GM12878 (cell line): ENCODE results near the gene SPI1.

Source experiments
- CEBPB ChIP-seq, 2 experiments: fragments of 150-350 bp in 1 of 2; IDR thresholded peaks; 2 replicates each; pipeline ENCODE4 v1.6.1; 2012 to 2014; ENCODE audit warnings: low read depth in 2 of 2, low read length in 2 of 2, borderline replicate concordance in 1 of 2, inconsistent platforms in 1 of 2
- CHD1 ChIP-seq: IDR thresholded peaks from 2 replicates; pipeline ENCODE4 v1.6.1; 2012; ENCODE audit warnings: low read depth, low read length, improper control_type of control experiment
- CREB1 ChIP-seq: IDR thresholded peaks from 2 replicates; pipeline ENCODE4 v1.6.1; 2012; ENCODE audit warnings: low read depth, mild to moderate bottlenecking, inconsistent platforms
- EP300 ChIP-seq, 2 experiments: fragments of 150-350 bp in 1 of 2; IDR thresholded peaks; 2 replicates each; pipeline ENCODE4 v1.6.1; 2011 to 2012; ENCODE audit warnings: low read depth in 2 of 2, low read length in 2 of 2, borderline replicate concordance in 1 of 2, improper control_type of control experiment in 1 of 2, inconsistent platforms in 1 of 2; ENCODE audit not compliant: control insufficient read depth in 1 of 2
- MYB ChIP-seq: fragments of 150-350 bp; IDR thresholded peaks from 2 replicates; pipeline ENCODE4 v1.6.1; 2014; ENCODE audit warnings: mild to moderate bottlenecking, low read depth, low read length, borderline replicate concordance
- POLR2A ChIP-seq: IDR thresholded peaks from 2 replicates; pipeline ENCODE4 v1.6.1; 2011; ENCODE audit warnings: low read depth, mild to moderate bottlenecking, low read length
- RAD51 ChIP-seq: fragments of 450-650 bp; IDR thresholded peaks from 2 replicates; pipeline ENCODE4 v1.6.1; 2016; ENCODE audit warnings: moderate library complexity, mild to moderate bottlenecking, inconsistent platforms
- RCOR1 ChIP-seq: conservative IDR thresholded peaks from 2 replicates; pipeline ENCODE4 v1.6.1; 2012; ENCODE audit warnings: low read depth, low read length, improper control_type of control experiment
- SUZ12 ChIP-seq: fragments of 200-600 bp; sonication (generic); IDR thresholded peaks from one replicate; pipeline ENCODE4 v1.6.1; 2018; ENCODE audit warnings: antibody characterized with exemption, mild to moderate bottlenecking; ENCODE audit not compliant: unreplicated experiment
- TCF12 ChIP-seq: IDR thresholded peaks from 2 replicates; pipeline ENCODE4 v1.6.1; 2011; ENCODE audit warnings: low read depth, mild to moderate bottlenecking, low read length
- YY1 ChIP-seq: IDR thresholded peaks from 2 replicates; pipeline ENCODE4 v1.6.1; 2011; ENCODE audit warnings: low read depth, mild to moderate bottlenecking, low read length
- ZNF274 ChIP-seq: IDR thresholded peaks from one replicate; pipeline ENCODE4 v1.8.0; 2011; ENCODE audit not compliant: insufficient read length, insufficient read depth
- TF ChIP-seq, protein P1 (sequence below): fragments of 450-650 bp; IDR thresholded peaks from 2 replicates; pipeline ENCODE4 v1.6.1; 2017; ENCODE audit warnings: borderline replicate concordance
- TF ChIP-seq, protein P2 (sequence below), 3 experiments: IDR thresholded peaks in 2 of 3; conservative IDR thresholded peaks in 1 of 3; 2 replicates each; pipeline ENCODE4 v1.5.1; 2011; ENCODE audit warnings: low read depth in 3 of 3, low read length in 3 of 3, mild to moderate bottlenecking in 3 of 3, control low read depth in 2 of 3, moderate library complexity in 2 of 3, inconsistent platforms in 1 of 3, mixed read lengths in 1 of 3; ENCODE audit not compliant: control insufficient read depth in 2 of 3, insufficient read depth in 1 of 3; ENCODE audit errors: extremely low read depth in 1 of 3

DNA sequence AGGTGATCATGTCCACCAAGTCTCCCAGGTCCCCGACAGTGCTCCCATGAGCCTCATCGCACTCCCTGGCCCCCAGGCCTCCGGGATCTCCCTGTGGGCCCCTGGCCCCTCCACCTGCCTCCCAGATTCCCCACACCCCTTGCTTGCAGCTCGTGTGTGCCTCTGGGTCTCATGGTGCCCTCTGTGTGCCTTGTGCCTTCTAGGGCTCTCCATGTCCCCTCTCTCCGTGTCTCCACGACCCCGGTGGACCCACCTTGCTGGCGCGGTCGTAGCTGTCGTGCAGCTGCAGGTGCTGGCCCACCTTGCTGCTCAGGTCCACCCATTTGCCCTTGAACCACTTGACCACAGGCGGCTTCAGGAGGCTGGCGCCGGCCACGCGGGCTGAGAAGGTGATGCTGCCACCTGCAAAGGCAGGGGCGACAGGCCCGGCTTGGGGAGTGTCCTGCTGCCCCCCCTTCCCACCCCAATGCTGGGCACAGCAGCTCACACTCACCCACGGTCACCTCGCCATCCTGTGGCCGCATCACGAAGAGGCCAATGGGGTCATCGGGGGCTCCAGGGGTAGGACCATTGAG is 28.7 kb downstream of the SPI1 start:
- no peak for TF ChIP-seq POLR2A
- no peak for TF ChIP-seq EP300 (IDR thresholded peaks at IDR 0.05; ENCODE audit: borderline replicate concordance in 1 of 2, control insufficient read depth in 1 of 2, low read depth in 2 of 2, low read length in 2 of 2)
- TF ChIP-seq MYB: no peak
- TF ChIP-seq, protein P1, sequence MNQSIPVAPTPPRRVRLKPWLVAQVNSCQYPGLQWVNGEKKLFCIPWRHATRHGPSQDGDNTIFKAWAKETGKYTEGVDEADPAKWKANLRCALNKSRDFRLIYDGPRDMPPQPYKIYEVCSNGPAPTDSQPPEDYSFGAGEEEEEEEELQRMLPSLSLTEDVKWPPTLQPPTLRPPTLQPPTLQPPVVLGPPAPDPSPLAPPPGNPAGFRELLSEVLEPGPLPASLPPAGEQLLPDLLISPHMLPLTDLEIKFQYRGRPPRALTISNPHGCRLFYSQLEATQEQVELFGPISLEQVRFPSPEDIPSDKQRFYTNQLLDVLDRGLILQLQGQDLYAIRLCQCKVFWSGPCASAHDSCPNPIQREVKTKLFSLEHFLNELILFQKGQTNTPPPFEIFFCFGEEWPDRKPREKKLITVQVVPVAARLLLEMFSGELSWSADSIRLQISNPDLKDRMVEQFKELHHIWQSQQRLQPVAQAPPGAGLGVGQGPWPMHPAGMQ: no peak
- TF ChIP-seq CEBPB (IDR thresholded peaks at IDR 0.05; ENCODE audit: borderline replicate concordance in 1 of 2, low read depth in 2 of 2, low read length in 2 of 2): no peak
- TF ChIP-seq, protein P2, sequence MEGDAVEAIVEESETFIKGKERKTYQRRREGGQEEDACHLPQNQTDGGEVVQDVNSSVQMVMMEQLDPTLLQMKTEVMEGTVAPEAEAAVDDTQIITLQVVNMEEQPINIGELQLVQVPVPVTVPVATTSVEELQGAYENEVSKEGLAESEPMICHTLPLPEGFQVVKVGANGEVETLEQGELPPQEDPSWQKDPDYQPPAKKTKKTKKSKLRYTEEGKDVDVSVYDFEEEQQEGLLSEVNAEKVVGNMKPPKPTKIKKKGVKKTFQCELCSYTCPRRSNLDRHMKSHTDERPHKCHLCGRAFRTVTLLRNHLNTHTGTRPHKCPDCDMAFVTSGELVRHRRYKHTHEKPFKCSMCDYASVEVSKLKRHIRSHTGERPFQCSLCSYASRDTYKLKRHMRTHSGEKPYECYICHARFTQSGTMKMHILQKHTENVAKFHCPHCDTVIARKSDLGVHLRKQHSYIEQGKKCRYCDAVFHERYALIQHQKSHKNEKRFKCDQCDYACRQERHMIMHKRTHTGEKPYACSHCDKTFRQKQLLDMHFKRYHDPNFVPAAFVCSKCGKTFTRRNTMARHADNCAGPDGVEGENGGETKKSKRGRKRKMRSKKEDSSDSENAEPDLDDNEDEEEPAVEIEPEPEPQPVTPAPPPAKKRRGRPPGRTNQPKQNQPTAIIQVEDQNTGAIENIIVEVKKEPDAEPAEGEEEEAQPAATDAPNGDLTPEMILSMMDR (IDR thresholded peaks at IDR 0.05 in 2 of 3, conservative IDR thresholded peaks at IDR 0.05 in 1 of 3; ENCODE audit: control insufficient read depth in 2 of 3, extremely low read depth in 1 of 3, insufficient read depth in 1 of 3, low read depth in 3 of 3, low read length in 3 of 3): no peak
- TF ChIP-seq YY1: no peak
- TF ChIP-seq TCF12: no peak
- no peak for TF ChIP-seq RAD51
- TF ChIP-seq ZNF274: no peak
- TF ChIP-seq CHD1: no peak
- TF ChIP-seq RCOR1: no peak
- TF ChIP-seq SUZ12: no peak
- no peak for TF ChIP-seq CREB1
